Astrocyte (in vitro differentiated cells and primary cell): Measurements from ENCODE around the gene NOS1AP.

Experiments
- EZH2 ChIP-seq: IDR thresholded peaks from 2 replicates; pipeline ENCODE4 v1.6.1; 2012; ENCODE audit warnings: mild to moderate bottlenecking, low read length, inconsistent platforms; ENCODE audit not compliant: insufficient read depth
- TF ChIP-seq, protein P1 (sequence below): IDR thresholded peaks from 2 replicates; pipeline ENCODE4 v1.5.1; 2011; ENCODE audit warnings: low read depth, mild to moderate bottlenecking, inconsistent platforms, low read length, moderate library complexity; ENCODE audit not compliant: insufficient read depth

- TF ChIP-seq, protein P1, sequence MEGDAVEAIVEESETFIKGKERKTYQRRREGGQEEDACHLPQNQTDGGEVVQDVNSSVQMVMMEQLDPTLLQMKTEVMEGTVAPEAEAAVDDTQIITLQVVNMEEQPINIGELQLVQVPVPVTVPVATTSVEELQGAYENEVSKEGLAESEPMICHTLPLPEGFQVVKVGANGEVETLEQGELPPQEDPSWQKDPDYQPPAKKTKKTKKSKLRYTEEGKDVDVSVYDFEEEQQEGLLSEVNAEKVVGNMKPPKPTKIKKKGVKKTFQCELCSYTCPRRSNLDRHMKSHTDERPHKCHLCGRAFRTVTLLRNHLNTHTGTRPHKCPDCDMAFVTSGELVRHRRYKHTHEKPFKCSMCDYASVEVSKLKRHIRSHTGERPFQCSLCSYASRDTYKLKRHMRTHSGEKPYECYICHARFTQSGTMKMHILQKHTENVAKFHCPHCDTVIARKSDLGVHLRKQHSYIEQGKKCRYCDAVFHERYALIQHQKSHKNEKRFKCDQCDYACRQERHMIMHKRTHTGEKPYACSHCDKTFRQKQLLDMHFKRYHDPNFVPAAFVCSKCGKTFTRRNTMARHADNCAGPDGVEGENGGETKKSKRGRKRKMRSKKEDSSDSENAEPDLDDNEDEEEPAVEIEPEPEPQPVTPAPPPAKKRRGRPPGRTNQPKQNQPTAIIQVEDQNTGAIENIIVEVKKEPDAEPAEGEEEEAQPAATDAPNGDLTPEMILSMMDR = peak; percentile 60
- no peak for TF ChIP-seq EZH2
These were observed 28.8 kb upstream of the NOS1AP start for GRCh38 chr1:162040657-162041056.
